ES-I3 (cell line): ENCODE results near the gene TPH2.
A peak's percentile ranks its signal among the peaks of the same experiment; 100 is the strongest.

Experiments
- H3K36me3 ChIP-seq: 2 replicates; pipeline ENCODE4 v1.6.1; 2013; ENCODE audit warnings: mild to moderate bottlenecking, low read length, control low read depth, moderate library complexity; ENCODE audit not compliant: insufficient read depth
- H3K4me1 ChIP-seq: 2 replicates; pipeline ENCODE4 v1.6.1; 2013; ENCODE audit warnings: mild to moderate bottlenecking, control low read depth, low read length; ENCODE audit not compliant: insufficient read depth
- H3K9ac ChIP-seq: 2 replicates; pipeline ENCODE4 v1.6.1; 2013; ENCODE audit warnings: low read depth, mild to moderate bottlenecking, low read length, moderate library complexity
- H3K9me3 ChIP-seq: 2 replicates; pipeline ENCODE4 v1.6.1; 2013; ENCODE audit warnings: mild to moderate bottlenecking, low read length, moderate library complexity; ENCODE audit not compliant: control insufficient read depth, insufficient read depth

The TPH2 gene

DNA sequence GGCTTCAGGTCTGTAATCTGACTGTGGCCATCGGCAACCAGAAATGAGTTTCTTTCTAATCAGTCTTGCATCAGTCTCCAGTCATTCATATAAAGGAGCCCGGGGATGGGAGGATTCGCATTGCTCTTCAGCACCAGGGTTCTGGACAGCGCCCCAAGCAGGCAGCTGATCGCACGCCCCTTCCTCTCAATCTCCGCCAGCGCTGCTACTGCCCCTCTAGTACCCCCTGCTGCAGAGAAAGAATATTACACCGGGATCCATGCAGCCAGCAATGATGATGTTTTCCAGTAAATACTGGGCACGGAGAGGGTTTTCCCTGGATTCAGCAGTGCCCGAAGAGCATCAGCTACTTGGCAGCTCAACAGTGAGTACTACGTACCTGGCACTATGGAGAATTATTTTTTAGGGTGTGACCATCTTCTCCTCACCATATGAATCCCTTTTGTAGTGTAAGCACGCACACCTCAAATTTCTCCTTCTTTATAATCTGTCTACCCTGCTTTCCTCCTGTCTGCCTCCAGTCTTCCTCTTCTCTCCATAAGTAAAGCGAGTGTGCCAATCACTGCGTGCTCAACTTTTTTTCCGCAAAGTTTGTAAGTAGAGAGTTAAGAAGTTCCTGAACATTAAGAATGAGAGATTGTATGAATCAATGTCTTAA lies at the start of gene TPH2:
Gene TPH2 (plus strand): TSS at position 118 of the 658 bp plus-strand sequence. CDS start 142 bp downstream, at position 260.
- no peaks in the 10 kb centered on the region for H3K36me3 ChIP-seq
- peaks cover 4% of the 10 kb centered on the region; the same call in 1 of the 2 replicates for H3K4me1 ChIP-seq
- no peaks in the 10 kb centered on the region for H3K9me3 ChIP-seq
- H3K9ac ChIP-seq, result no peak within 1 kb of the TSS

DNA sequence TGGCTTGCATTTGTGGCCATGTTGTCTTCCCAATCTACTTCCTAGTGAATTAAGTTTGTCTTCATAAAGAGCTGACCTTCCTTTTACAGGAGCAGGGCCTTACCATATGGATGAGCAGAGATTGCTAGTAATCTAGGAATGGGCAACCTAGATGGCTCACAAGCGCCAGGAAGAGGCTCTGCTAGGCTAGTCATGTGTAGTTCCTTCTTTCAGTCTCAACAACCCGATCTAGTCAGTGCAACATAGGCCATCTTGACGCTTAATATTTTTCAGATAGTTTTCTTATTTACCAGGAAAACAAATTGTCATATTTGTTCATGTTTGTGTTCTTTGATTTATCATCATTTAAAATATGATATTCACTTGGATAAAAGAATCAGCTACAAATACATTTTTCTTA lies 48.2 kb upstream of the TPH2 start:
- Histone ChIP-seq H3K9ac (no peak overlapping the region), H3K36me3 (no peaks in the 10 kb centered on the region), H3K9me3 (no peaks in the 10 kb centered on the region), H3K4me1 (no peaks in the 10 kb centered on the region)

DNA sequence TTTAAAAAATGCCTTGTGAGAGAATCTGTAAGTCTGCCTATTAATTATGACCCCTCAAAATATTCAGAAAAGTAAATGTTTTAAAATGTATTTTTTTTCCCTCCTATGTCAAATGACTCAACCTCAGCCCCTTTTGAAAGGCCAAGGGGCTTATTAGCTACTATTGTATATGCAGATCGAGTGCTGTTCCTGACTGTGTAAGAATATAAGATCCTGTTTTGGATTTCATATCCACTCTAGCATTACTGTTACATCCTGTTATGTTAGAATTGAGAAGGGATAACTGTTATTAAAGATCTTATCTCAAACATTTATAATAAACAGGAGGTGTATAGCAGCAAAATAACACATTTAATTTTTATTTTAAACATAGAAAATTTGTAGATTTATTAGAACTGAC lies 46.6 kb upstream of the TPH2 start:
- Histone ChIP-seq H3K9ac (no peak overlapping the region), H3K9me3 (no peaks in the 10 kb centered on the region), H3K4me1 (no peaks in the 10 kb centered on the region), H3K36me3 (no peaks in the 10 kb centered on the region; the same call in 1 of the 2 replicates)

DNA sequence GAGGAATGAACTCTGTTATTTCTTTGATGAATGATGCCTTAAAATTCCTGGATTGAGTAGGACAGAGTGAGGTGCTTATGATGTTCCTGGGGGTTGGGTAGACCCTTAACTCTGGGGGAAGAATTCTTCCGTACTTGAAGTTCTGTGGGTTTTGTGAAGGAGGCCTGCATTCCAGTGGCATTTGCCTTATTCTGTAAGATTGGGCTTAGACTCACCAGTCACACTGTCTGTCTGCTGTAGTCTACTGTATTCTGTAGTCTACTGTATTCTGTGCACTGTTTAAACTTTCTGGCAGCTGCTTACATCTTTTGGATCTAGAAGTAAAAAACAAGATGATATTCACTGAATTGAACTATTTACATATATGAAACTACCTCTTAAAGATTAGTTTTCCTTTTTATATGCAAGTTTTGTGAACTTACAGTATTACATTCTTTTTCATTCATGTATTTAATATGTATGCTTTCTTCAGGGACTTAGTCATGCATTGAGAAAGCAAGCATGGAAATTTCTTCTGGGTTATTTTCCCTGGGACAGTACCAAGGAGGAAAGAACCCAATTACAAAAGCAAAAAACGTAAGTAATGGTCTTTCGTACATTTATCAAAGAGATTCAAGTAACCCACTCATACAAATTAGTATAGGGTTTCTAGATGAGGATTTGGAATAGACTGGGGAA lies 42.3 kb upstream of the TPH2 start:
- no peaks in the 10 kb centered on the region; the same call in 1 of the 2 replicates for H3K36me3 ChIP-seq
- H3K9me3 ChIP-seq, result no peaks in the 10 kb centered on the region
- no peaks in the 10 kb centered on the region for H3K4me1 ChIP-seq
- H3K9ac ChIP-seq, result no peak overlapping the region

DNA sequence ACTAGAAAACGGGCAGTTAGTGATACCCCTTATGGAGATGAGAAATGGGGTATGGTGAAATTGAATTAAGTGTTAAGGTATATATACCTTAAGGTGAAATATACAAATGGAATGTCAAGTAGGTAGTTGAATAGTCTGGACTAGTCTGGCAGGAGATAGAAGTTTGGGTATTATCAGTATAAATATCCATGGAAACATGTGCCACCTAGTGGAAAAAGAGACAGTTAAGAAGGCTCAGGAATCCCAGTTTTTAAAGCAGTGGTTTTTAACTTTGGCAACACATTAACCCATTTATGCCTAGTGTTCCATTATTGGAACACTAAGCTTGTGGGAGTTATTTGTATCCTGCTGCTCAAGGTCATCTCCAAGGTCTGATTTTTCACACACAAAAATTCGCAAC lies 38.6 kb upstream of the TPH2 start:
- Histone ChIP-seq H3K9me3 (no peaks in the 10 kb centered on the region), H3K4me1 (no peaks in the 10 kb centered on the region), H3K9ac (no peak overlapping the region), H3K36me3 (peaks cover 5% of the 10 kb centered on the region; the same call in 1 of the 2 replicates)

DNA sequence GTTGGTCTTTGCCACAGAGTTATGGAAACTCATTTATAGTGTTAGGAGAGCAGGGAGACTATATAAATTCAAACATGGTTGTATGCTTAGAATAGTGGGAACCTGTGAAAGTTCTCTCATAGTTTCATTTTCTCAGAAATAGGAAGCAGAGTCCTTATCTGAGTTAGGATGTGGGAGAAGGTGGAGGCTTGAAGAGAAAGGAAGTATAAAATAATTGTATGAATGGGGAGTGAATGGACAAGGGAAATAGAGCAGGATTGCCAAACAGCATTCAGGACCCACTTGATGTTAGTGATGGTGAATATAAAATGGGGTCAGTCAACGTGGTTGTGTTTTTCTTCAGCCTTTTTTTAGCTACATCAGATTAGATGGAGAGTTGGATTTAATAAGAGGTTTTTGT lies 34.0 kb upstream of the TPH2 start:
- Histone ChIP-seq H3K9ac (no peak overlapping the region), H3K36me3 (peaks cover 5% of the 10 kb centered on the region; the same call in 1 of the 2 replicates), H3K4me1 (no peaks in the 10 kb centered on the region), H3K9me3 (no peaks in the 10 kb centered on the region)

DNA sequence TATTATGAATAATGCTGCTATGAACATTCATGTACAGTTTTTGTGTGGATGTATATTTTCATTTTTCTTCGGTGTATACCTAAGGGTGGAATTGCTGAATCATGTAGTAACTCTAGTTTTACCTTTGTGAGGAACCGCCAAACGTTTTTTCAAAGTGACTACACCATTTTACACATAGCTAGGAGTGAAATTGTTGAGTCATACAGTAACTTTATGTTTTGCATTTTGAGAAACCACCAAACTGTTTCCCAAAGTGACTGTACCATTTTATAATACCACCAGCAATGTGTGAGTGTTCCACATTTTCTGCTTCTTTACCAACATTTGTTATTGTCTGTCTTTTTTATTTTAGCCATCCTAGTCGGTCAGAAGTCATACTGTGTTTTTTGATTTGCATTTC lies 3.1 kb upstream of the TPH2 start:
- Histone ChIP-seq H3K9ac (no peak overlapping the region), H3K4me1 (no peaks in the 10 kb centered on the region), H3K9me3 (no peaks in the 10 kb centered on the region), H3K36me3 (no peaks in the 10 kb centered on the region)

DNA sequence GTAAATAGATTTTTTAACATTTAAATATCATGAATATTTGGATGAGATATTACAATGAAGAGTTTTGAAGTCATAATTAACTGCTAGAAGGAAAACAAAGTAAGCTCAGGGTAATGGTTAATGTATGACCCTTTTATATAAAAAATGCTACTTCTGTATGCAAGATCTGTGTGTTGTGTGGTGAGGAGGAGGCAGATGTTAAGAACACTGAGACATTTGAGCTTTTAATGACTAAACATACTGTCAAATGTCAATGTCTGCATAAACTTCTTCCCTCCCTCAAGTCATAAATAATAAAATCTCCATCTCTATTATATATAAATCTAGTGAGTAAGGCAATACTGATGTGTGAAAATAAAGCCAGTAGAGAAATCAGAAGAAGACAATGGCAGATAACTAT lies 1.4 kb downstream of the TPH2 start:
- Histone ChIP-seq H3K36me3 (no peaks in the 10 kb centered on the region), H3K9me3 (no peaks in the 10 kb centered on the region), H3K9ac (no peak overlapping the region), H3K4me1 (peaks cover 4% of the 10 kb centered on the region; the same call in 1 of the 2 replicates)

DNA sequence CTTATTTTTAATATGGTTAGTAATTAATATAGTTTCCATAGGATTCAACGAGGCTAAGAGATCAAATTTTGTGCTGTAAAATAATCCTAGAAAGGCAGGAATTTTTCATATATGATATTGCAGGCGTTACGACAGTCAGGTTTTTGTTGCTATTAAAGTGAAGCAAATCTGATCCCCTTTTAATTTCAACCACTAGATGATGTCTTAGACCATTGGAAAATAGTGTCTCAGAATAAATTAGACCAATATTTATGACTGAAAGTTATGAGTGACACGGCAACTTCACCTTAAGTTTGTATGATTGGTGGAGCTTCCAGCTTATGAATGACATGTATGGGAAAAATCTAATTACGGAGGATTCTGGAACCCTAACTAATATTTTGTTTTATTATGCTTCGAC lies 2.5 kb downstream of the TPH2 start:
- peaks cover 4% of the 10 kb centered on the region; the same call in 1 of the 2 replicates for H3K4me1 ChIP-seq
- no peak overlapping the region for H3K9ac ChIP-seq
- H3K9me3 ChIP-seq, result no peaks in the 10 kb centered on the region
- H3K36me3 ChIP-seq, result no peaks in the 10 kb centered on the region

DNA sequence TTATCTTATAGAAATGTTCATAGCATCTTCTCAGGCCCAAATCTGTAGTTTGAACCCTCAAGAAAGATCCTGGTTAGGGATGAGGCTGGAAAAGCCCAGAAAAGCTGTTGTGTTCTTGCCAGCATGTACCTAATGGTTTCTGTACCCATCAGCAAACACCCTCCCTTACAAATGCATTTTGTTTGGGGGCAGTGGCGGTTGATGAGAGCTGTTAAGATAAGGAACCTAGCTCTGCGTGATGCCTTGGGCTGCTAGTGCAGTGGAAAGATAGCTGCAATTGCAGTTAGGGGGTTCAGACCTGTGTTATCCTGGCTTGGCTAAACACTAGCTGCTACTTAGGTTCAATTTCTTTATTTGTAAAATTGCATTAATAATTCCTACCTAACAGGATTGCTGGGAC lies 3.6 kb downstream of the TPH2 start:
- Histone ChIP-seq H3K9ac (no peak overlapping the region), H3K4me1 (peaks cover 15% of the 10 kb centered on the region), H3K36me3 (no peaks in the 10 kb centered on the region), H3K9me3 (no peaks in the 10 kb centered on the region)

DNA sequence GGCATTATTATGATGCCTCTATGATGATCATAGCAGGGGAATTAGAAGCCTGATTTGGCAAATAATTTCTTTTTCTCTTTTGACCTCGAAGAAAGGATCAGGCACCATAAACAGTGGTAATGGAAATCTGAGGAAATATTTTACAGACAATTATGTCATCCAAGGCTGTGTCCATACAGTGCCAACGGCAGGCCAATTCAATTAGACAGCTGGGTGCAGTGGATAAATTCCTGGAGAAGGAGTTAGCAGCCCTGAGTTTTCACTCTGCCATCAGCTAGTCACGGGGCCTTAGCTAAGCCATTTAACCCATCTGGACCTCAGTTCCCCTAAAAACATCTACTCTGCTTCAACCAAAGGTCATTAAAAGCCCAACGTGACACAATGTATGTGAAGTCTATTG lies 4.1 kb downstream of the TPH2 start:
- H3K36me3 ChIP-seq, result no peaks in the 10 kb centered on the region

DNA sequence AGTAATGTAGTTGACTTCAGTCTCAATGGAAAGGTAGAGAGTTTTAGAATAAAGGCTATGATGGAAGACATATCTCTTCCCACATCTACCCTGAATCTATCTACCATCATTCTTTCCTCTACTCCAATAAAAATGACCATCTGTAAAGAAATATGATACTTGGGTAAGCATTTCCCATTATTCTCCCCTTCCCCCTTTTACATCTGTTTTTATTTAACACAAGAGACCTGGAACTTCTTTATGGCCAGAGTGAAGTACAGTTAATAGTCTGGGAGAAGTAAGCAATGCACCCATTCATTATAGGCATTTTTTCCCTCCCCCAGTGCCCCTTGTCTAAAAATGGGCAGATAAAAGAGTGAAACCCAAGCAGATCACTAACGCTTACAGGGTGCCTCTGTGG lies 6.5 kb downstream of the TPH2 start:
- Histone ChIP-seq H3K9ac (no peak overlapping the region), H3K36me3 (no peaks in the 10 kb centered on the region), H3K4me1 (peaks cover 37% of the 10 kb centered on the region), H3K9me3 (no peaks in the 10 kb centered on the region)

More for the DNA sequence above, 4.1 kb downstream of the TPH2 start:
- Histone ChIP-seq H3K9me3 (no peaks in the 10 kb centered on the region), H3K4me1 (peaks cover 16% of the 10 kb centered on the region), H3K9ac (no peak overlapping the region)

DNA sequence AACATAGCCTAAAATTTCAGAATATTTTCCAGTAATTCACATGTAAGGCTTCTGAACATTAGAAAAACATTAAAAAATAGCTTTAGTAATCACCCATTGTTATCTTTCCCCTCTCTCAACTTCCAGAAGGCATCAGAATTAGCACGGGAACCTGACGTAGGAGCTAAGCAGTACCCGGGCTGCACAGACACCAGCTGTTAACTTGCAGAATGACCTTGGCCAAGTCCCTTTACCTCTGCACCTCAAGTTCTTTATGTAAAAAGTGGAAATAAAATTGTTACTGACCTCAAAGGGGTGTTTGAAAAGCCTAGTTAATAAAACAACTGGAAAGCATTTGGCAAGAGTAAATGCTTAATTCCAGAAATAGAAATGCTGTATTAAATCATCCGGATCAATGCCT lies 7.2 kb downstream of the TPH2 start:
- H3K4me1 ChIP-seq, result peaks cover 41% of the 10 kb centered on the region
- no peak overlapping the region for H3K9ac ChIP-seq
- H3K36me3 ChIP-seq, result no peaks in the 10 kb centered on the region
- no peaks in the 10 kb centered on the region for H3K9me3 ChIP-seq

DNA sequence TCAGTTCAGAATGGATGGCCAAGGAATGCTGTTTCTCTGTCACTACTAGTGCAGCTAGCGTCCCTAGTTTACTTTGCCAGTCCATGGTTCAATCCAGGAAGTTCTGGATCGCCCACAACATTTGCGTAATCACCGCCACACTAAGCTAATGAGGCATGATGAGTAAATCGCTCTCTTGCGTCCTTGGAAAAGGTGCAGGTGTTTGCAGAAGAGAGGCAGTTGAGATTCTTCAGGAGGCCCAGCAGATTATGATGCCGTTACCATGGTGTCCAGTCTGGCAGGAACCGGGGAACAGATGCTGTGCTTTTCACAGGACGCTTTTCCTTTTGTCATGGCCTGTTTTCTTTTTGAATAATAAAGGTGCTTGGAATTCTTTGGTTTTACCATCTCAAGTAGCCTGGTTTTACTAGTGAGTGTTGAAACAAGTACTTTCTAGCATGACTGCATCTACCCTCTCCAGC lies 9.0 kb downstream of the TPH2 start:
- Histone ChIP-seq H3K4me1 (peaks cover 42% of the 10 kb centered on the region), H3K9me3 (no peaks in the 10 kb centered on the region), H3K36me3 (no peaks in the 10 kb centered on the region), H3K9ac (0 out of 2 replicates have a peak overlapping the region, but pooled peaks have one; percentile 4)

DNA sequence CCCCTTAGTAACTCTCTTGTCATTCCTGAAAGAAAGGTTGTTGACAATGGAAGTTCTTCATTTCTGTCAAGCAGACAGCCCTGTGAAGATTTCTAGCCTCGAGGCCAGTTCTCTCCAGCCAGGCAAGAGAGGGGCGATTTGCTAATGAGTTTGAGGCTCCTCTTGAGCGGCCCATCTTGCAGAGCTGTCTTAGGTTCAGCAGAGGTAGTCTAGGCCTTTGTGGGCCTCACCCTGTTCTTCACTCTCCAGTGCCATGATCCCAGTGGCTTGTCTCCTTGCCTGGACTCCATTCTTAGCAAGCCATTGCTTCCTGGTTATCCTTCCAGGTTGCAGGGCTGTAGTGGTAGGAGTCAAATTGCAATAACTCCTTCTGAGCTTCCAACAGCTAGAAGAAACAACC lies 9.7 kb downstream of the TPH2 start:
- no peak overlapping the region for H3K9ac ChIP-seq
- no peaks in the 10 kb centered on the region for H3K36me3 ChIP-seq
- H3K4me1 ChIP-seq, result peaks cover 43% of the 10 kb centered on the region

More for the DNA sequence above, 9.7 kb downstream of the TPH2 start:
- no peaks in the 10 kb centered on the region for H3K9me3 ChIP-seq
